Esophagus muscularis mucosa (tissue), 4 donors: Measurements from ENCODE around the gene SPTA1. TPM values are rescaled to one million over a fixed set of nuclear protein-coding genes. Genes with fewer than 3 reads are reported as not detected.

Experiments used
- DNase-seq: peaks from one replicate; pipeline ENCODE4 v3.0.0-alpha.2; 2017; ENCODE audit errors: extremely low spot score
- H3K27ac ChIP-seq, 4 donors: fragments of 200-600 bp; sonication (generic); replicated peaks in 1 of 4; 1 replicate in 3 of 4; 2 replicates in 1 of 4; pipeline ENCODE4 v1.5.1; 2016 to 2019; ENCODE audit warnings: mild to moderate bottlenecking in 1 of 4
- H3K27me3 ChIP-seq, 4 donors: fragments of 200-600 bp; sonication (generic); one replicate each; pipeline versions ENCODE4 v1.5.1 to v1.6.0; 2016 to 2019
- H3K36me3 ChIP-seq, 4 donors: fragments of 200-600 bp; sonication (generic); one replicate each; pipeline ENCODE4 v1.5.1; 2016 to 2019
- H3K4me1 ChIP-seq, 4 donors: fragments of 200-600 bp; sonication (generic); one replicate each; pipeline ENCODE4 v1.5.1; 2016 to 2019
- H3K4me3 ChIP-seq, 4 donors: fragments of 200-600 bp; sonication (generic); 1 replicate in 2 of 4; 2 replicates in 2 of 4; pipeline ENCODE4 v1.5.1; 2016 to 2019; ENCODE audit warnings: mild to moderate bottlenecking in 4 of 4, moderate library complexity in 1 of 4
- H3K9me3 ChIP-seq, 4 donors: fragments of 200-600 bp; sonication (generic); 1 replicate in 3 of 4; 2 replicates in 1 of 4; pipeline ENCODE4 v1.5.1; 2016 to 2019
- EP300 ChIP-seq: sonication (generic); formaldehyde crosslinking; IDR thresholded peaks from one replicate; pipeline ENCODE4 v1.6.1; 2017; ENCODE audit warnings: antibody characterized with exemption
- POLR2A ChIP-seq: fragments of 450-650 bp; IDR thresholded peaks from one replicate; pipeline ENCODE4 v1.6.1; 2017; ENCODE audit warnings: antibody characterized with exemption, moderate library complexity, mild to moderate bottlenecking, low read depth
- POLR2AphosphoS5 ChIP-seq, 2 donors: sonication (generic); formaldehyde crosslinking; IDR thresholded peaks; one replicate each; pipeline ENCODE4 v1.6.1; 2017; ENCODE audit warnings: antibody characterized with exemption in 2 of 2
- WGBS: methylation state at CpG from one replicate; pipeline ENCODE4 v1.1.5; 2018; 5-methylcytosine and 5-hydroxymethylcytosine counted together
- intact Hi-C: fragments of 100-400 bp; cut with DNase I; formaldehyde crosslinking; loops from one replicate; pipeline ENCODE4 v1.15.1; 2023
- total RNA-seq, 4 donors: library from RNA; depleted of rRNA; stranded (reverse); fragments of >200 nt; gene quantifications; one replicate each; pipeline versions ENCODE4 v1.1.0 to v1.2.1, GENCODE V29; 2016
- TF ChIP-seq, protein P1 (sequence below), 3 experiments: fragments of 200-600 bp in 2 of 3; fragments of 450-650 bp in 1 of 3; sonication (generic) in 2 of 3; IDR thresholded peaks; one replicate each; pipeline ENCODE4 v1.5.1; 2017 to 2019; ENCODE audit warnings: antibody characterized with exemption in 3 of 3, mild to moderate bottlenecking in 2 of 3, moderate library complexity in 1 of 3

SPTA1 gene
- total RNA-seq, 4 donors from 2014 or later = 0.06 to 2.5 (median 0.33) TPM; not detected in 1

DNA sequence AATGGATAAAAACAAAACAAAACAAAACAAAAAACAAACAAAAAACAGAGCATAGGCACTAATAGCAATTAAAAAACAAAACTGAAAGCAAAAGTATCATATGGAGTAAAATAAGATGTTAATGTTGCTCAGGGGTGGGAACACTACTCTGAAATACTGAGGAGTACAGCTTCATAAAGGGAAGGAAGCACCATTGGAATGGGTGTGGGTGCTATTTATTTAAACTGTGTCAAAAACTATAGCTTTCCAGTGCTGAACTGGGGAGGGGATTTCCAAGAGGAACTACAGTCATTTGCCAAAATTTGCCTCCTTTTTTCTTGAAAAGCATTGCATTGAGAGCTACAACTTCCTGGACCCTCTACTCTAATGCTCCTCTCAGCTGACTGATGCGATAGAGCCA, 40.0 kb downstream of the SPTA1 start:
- 81% methylated on average over 1 of the region's 1 CpG for WGBS
- no peaks in the 10 kb centered on the region for H3K27me3 ChIP-seq

DNA sequence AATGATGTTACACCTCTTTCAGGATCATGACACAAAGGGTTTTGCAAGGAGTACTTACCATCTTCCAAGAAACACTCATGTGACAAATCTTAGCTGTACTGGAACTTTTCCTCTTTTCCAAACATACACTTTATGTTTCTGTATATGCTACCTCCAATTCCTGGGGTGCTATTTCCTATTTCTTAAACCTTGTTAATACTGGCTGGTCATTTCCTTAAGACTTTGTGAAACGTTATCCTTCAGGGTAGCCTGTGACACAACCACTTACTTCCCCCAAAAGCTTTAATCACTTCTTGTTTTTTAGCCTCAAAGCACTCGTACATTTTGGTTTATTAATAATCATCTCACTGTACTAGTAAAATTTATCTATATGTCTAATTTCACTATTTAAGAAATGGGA, 42.1 kb downstream of the SPTA1 start:
- DNase-seq = no peak
- Histone ChIP-seq H3K27ac (no peak overlapping the region), H3K9me3 (no peaks in the 10 kb centered on the region), H3K36me3 (no peaks in the 10 kb centered on the region), H3K4me3 (no peak overlapping the region), H3K27me3 (no peaks in the 10 kb centered on the region), H3K4me1 (no peaks in the 10 kb centered on the region)
- intact Hi-C loops = no loop called here
- TF ChIP-seq POLR2AphosphoS5 (IDR thresholded peaks at IDR 0.05) = no peak
- TF ChIP-seq POLR2A = no peak
- TF ChIP-seq, protein P1, sequence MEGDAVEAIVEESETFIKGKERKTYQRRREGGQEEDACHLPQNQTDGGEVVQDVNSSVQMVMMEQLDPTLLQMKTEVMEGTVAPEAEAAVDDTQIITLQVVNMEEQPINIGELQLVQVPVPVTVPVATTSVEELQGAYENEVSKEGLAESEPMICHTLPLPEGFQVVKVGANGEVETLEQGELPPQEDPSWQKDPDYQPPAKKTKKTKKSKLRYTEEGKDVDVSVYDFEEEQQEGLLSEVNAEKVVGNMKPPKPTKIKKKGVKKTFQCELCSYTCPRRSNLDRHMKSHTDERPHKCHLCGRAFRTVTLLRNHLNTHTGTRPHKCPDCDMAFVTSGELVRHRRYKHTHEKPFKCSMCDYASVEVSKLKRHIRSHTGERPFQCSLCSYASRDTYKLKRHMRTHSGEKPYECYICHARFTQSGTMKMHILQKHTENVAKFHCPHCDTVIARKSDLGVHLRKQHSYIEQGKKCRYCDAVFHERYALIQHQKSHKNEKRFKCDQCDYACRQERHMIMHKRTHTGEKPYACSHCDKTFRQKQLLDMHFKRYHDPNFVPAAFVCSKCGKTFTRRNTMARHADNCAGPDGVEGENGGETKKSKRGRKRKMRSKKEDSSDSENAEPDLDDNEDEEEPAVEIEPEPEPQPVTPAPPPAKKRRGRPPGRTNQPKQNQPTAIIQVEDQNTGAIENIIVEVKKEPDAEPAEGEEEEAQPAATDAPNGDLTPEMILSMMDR (IDR thresholded peaks at IDR 0.05) = no peak
- no peak for TF ChIP-seq EP300
- 31% methylated on average over 2 of the region's 2 CpGs for WGBS

More for the DNA sequence above, 40.0 kb downstream of the SPTA1 start:
- no peaks in the 10 kb centered on the region for H3K9me3 ChIP-seq
- intact Hi-C loops = no loop called here
- no peaks in the 10 kb centered on the region for H3K36me3 ChIP-seq
- DNase-seq = no peak
- H3K4me3 ChIP-seq = no peak overlapping the region
- H3K27ac ChIP-seq = no peak overlapping the region
- H3K4me1 ChIP-seq = no peaks in the 10 kb centered on the region
- TF ChIP-seq POLR2A = no peak
- no peak for TF ChIP-seq EP300
- TF ChIP-seq POLR2AphosphoS5 (IDR thresholded peaks at IDR 0.05) = no peak

DNA sequence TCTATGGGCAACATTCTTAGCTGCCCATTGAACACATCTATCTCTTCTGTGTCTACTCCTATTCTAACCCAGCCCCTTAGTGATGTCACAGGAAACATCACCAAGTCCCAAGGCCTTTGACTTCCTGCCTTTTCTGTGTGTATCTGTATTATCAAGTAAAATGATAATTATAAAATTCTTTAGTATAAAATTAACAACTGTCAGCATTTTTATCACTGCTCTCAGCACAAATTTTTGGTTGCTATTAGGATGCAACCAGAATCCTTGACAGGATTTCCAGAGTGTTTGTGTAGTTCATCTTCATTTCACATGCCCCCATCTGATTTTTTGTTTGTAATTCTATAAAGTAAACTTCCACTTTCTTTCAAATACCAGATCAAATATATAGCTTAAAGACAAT, 47.6 kb downstream of the SPTA1 start:
- no peak overlapping the region for H3K4me3 ChIP-seq
- H3K27me3 ChIP-seq = no peaks in the 10 kb centered on the region
- intact Hi-C loops = no loop called here
- no peaks in the 10 kb centered on the region for H3K9me3 ChIP-seq
- DNase-seq = no peak
- H3K4me1 ChIP-seq = no peaks in the 10 kb centered on the region
- no peak overlapping the region for H3K27ac ChIP-seq
- TF ChIP-seq, protein P1 (IDR thresholded peaks at IDR 0.05) = no peak
- TF ChIP-seq POLR2AphosphoS5 (IDR thresholded peaks at IDR 0.05) = no peak
- TF ChIP-seq EP300 = no peak
- TF ChIP-seq POLR2A = no peak
- no peaks in the 10 kb centered on the region for H3K36me3 ChIP-seq

DNA sequence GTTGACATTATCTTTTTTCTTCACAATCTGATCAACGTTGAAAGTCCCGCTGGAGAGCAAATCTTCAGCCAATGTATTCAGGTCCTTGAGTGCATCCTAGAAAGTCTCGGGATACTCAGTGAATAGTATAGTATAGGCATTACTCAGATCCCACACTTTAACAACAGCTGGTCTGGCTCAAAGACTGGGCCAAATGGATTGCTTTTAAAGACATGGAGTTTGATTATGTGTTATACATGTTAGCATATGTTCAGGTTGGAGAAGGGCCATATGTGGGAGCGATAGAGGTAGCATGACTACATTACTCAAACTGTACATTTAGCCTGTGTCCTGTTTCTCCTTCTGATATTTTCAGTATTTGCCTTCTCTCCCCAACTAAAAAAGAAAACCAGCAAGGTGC, 48.4 kb downstream of the SPTA1 start:
- Histone ChIP-seq H3K9me3 (no peaks in the 10 kb centered on the region), H3K27ac (no peak overlapping the region), H3K4me1 (no peaks in the 10 kb centered on the region), H3K36me3 (no peaks in the 10 kb centered on the region), H3K27me3 (no peaks in the 10 kb centered on the region), H3K4me3 (no peak overlapping the region)
- TF ChIP-seq POLR2A = no peak
- TF ChIP-seq POLR2AphosphoS5 (IDR thresholded peaks at IDR 0.05) = no peak
- no peak for TF ChIP-seq EP300
- TF ChIP-seq, protein P1 (IDR thresholded peaks at IDR 0.05) = no peak
- intact Hi-C loops = no loop called here
- DNase-seq = no peak
- 50% methylated on average over 4 of the region's 4 CpGs for WGBS

DNA sequence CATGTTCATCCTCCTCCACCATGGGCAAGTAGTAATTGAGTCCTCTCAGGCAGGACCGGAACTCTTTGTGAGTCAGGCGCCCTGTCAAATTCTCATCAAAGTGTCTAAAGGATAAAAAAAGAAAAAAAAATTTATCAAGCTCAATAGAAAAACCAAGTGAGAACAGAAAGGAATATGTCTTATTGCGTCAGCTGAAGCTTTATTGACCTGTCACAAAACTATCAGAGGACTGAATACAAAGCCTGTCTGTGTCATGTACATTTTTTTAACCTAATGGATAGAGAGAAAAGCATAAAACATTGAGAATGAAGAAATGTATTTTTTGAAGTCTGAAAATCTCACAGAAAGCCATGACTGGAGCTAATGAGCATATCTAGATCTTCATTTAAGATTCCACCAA, 72.8 kb downstream of the SPTA1 start:
- intact Hi-C loops = no loop called here
- no peaks in the 10 kb centered on the region for H3K9me3 ChIP-seq

More for the DNA sequence above, 72.8 kb downstream of the SPTA1 start:
- WGBS = 91% methylated on average over 3 of the region's 3 CpGs
- H3K27ac ChIP-seq = no peak overlapping the region
- no peaks in the 10 kb centered on the region for H3K4me1 ChIP-seq
- H3K4me3 ChIP-seq = no peak overlapping the region
- no peaks in the 10 kb centered on the region for H3K27me3 ChIP-seq
- no peak for DNase-seq
- TF ChIP-seq POLR2A (no peak), POLR2AphosphoS5 (IDR thresholded peaks at IDR 0.05) (no peak), EP300 (no peak)
- TF ChIP-seq, protein P1 (IDR thresholded peaks at IDR 0.05) = no peak
- H3K36me3 ChIP-seq = no peaks in the 10 kb centered on the region
